Measurements from ENCODE around the gene SLC8A1.

The SLC8A1 gene

DNA sequence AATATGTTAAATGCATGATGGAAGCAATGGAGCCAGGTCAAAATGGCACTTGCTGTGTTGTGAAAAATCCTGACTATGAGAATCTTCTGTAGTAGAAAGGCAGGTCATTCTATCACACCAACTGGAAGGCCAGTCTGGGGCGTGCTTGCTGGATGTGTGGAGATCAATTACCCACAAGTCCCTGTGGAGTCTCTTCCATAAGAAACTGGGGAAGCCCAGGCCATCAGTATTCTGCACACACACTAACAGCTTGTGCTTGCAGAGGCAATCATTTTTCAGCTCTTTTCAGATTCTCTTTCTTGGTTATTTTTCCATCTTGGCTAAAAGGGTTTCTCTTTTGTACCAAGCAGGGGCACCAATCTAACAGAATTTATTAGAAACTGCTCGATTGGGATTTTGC is 190.8 kb downstream of the SLC8A1 start:
- no peak for DNase-seq

DNA sequence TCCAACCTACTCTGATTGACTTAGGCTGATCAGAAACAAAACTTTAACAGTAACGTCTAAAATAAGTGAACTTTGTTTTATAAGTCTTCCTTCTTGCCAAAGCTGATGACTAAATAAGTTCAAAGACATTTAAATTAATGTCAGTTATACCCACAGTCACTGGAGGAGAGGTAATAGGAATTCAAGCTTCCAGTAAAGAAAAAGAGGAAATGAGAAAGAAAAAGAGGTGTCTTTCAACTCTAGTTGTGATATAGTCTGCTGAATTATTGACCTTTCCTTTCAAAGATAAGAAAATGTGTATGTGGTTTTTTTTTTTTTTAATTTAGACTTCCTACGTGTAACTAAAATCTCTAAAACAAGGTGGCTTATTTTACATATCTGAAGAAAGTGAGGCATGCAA is 191.5 kb downstream of the SLC8A1 start:
- no peak for DNase-seq

DNA sequence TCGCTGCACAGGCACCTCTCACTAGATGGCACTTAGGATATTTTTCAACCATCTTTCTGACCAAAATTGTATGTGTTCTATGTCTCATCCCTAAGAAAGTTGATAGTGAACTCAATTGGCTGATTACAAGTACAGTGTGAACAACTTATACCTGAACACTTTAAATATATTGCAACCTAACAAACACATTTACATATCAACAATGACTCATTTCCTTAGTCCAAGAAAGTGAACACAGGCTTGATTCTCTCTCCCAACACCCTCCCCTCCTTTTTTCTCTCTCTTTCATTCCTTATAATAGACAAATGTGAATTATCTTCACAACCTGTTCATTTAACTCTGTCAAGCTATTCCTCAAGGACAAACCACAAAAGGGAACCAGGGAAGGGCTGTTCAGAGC is 192.0 kb downstream of the SLC8A1 start:
- no peak for DNase-seq

DNA sequence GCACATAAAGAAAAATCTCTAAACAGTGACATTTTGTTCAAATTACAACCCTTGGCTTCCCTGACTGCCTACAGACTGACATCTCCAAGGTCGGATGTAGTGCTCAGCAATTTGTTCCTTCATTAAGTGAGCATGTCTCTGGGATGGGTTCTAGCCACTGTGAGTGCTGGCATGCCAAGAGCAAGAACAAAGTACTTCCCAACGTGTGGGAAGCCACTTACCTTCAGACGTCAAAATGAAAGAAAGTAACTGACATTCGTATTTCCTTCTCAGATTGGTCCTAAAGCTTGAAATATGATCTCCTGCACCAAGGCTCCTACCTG is 193.8 kb downstream of the SLC8A1 start:
- DNase-seq: no peak

DNA sequence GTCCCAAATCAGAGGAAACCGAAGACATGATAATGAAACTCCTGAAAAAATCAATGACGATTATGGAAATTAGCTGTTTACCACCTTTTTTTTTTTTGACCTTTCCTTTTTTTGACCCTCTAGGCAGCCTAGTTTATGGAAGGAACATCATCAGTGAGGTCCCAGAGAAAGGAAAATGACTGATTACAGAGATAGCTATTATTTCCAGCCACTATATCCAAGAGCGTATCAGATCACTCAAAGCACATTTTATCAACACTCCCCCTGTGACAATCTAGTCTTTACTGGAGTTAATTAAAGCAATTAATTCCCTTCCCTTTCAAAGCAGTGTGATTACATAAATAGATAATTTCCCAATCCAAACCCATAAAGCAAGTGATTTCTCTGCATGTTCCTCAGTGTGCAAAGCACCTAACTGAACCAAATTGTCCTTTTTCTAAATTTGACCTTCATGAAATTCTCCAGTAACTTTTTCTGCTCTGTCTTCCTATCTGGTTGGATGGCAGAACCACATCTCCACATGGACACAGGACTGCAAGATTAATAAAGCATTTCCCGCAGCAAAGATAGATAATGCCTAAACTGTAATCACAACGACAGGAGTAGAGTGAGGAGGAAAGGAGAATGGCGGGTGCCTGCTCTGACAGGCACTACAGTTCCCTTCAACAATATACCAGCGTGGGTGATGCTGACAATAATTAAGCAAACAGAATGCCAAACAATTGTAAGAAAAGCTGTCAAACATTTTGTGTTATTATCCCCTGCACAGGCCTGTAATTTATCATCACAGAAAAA is 194.4 kb downstream of the SLC8A1 start:
- DNase-seq: no peak

DNA sequence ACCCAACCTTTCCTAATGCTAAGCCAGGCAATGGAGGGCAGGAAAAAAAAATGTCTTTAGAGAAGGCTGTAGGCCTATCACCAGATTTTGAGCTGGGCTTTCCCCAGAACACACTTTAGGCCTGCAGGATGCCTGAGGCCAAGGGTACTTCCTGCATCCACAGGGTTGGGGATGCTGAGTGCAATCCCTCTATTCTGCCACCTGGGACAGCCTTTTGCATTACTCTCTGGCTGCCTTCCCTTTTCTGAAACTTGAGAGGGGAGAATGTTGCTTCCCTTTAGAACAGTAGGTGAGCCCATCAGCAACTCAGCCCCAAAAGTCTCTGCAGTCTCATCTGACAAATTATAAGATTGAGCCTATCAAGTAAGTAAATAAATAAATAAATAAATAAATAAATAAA is 195.2 kb downstream of the SLC8A1 start:
- no peak for DNase-seq

DNA sequence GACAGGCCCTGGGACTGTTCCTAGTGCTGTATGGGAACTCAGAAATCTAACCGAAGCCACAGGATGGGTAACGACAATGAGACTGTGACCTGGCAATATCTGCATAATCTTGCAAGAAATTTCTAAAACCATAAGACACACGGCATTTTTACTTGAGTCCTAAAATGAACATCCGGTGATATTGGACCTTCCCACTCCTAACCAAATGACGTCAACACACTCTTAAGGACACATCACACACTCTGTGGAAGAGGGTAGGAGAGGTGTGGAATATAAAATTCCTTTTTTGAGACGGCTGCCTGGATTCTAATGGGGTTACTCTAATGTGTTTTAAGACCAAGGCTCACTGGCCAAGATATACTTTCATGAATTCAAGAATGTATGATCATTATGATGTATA is 195.9 kb downstream of the SLC8A1 start:
- DNase-seq: no peak

DNA sequence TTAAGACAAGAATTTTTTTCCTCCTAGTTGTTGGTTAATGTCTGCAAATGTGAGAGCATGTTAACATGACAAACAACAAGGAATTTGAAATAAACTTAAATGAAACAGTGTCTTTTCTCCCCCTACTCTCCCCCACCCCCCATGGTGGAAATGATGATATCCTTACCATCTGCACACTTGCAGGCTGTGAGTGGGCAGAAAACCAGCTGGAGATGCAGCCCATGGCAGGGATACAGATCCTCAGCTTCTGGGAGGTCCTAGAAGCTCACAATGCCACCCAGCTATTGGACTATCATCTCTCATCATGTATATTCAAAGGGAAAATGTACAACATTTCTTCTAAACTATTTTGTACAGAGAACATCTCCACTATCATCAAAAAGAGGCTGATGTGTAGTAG is 196.8 kb downstream of the SLC8A1 start:
- DNase-seq: no peak

DNA sequence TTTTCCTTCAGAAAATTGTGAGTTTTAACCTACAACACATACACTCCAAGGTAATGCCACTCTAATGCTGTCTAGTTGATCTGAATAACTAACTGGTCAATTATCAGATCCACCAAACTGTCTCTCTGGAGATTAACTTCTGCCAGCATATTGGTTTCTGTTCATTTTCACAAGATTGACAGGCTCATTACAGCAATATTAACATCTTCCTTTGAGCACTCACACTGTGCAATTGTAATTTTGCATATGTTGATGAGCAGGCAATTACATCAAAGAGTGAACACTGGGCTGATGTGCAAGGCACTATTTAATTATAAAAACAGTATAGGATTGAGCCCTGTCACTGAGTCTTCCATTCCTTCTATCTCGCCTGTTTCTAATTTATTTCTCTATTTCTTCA is 197.3 kb downstream of the SLC8A1 start:
- no peak for DNase-seq

DNA sequence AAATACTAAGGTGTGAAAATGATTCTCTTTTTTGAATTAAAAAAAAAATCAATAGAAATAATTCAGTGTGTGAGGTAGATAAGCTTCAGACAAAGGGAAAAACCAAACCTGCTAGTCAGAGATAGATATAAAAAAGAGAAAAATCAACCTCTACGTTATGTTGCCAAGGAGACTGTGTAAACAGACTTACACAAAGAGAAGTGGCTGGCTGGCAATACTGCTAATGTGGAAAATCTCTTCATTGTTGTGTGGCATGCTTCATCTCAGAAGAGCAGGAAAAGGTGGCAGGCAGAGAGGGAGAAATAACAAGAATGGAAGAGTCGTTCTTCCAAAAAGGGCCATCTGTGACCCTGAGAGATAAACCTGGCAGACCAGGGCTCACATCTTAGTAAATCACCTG is 200.8 kb downstream of the SLC8A1 start:
- DNase-seq: peak; percentile 97

DNA sequence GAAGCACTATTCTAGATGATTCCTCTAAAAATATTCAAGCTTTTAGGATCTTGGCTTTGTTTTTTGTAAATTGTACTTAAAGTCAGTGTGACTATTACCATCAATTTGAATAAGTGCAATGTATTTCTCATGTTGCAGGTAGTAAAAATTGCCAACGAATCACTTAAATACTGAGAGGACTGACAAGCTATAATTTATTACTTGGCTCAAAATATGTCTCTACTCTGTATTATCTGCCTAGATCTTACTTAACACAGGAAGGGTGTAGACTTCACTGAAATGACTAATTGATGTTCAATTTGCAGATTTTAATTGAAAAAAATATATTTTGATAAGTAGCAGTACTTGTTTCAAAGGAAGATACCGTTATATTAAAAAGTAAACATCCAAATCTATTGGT is 202.3 kb downstream of the SLC8A1 start:
- no peak for DNase-seq

DNA sequence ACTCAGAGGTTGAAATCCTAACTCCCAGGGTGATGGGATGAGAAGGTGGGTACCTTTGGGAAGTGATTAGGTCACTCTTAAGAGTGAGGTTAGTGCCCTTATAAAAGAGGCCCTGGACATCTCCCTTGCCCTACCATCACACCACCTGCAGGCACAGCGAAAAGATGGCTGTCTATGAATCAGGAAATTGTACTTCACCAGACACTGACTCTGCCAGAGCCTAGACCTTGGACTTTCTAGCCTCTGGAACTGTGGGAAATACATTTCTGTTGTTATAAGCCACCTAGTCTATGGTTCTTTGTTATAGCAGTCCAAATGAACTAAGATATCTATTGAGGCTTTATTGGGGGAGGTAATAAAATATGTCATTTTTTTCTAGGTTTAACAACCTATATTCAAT is 203.6 kb downstream of the SLC8A1 start:
- no peak for DNase-seq

DNA sequence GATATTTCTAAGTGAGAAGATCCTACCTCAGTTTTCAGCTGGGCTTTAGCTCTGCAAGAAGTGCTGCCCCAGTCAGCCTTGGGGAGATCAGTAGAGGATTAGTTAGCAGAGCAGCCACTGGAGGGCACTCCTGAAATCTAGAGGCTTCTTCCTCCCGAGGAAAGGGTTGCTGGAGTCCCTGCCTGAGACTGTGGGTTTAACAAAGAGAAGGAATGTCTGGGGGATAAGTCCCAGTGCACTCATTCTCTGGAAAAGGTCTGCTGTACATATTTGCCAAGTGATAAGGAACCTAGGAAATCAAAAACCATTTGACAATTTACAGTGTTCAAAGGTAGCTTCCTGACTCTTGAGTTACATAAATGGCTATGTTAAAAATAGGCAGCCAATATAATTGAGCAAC is 207.2 kb downstream of the SLC8A1 start:
- no peak for DNase-seq

DNA sequence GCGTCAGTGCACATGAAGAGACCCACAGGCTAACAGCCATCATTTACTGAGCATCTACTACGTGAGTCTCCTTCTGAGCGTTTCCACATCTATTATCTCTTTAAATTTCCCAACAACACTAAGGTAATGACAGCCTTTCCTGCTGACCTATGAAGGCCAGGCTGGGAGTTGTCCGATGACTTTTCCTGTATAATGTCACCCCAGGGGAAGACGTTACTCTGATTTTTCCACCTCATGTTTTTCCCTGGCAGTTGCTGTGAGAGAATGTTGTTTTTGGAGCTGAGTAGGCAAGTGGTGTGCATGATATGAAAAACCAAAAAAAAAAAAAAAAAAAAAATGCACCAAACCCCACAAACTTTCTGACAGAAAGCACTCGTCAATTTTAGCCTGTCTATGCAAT is 207.6 kb downstream of the SLC8A1 start:
- no peak for DNase-seq

DNA sequence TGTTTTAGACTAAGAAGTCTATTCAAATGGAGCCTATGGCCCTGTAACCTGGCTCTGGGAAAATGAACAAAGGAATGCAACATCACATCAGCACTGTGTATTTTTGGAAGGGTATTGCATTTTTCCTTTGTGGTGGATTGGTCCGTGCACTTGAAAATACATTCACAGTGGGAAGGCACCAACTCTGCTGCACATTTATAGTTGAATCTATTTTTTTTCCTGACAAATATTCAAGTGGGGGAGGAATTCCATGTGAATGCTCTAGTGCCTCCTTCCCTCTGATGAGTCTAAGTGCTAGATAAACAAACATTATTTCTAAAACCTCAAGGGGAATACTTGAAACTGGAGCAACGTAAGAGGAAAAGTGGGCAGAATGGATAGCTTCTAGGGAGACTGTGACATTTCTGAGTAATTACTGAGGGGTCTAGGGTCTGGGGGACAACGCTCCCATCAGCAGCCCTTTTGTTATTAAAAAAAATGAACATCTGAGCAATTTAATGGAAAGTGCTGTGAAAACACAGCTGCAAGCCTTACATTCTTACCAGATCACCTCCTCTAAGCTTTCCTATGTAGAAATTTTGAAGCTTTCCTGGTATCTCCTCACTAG is 208.2 kb downstream of the SLC8A1 start:
- DNase-seq: peak; percentile 95

DNA sequence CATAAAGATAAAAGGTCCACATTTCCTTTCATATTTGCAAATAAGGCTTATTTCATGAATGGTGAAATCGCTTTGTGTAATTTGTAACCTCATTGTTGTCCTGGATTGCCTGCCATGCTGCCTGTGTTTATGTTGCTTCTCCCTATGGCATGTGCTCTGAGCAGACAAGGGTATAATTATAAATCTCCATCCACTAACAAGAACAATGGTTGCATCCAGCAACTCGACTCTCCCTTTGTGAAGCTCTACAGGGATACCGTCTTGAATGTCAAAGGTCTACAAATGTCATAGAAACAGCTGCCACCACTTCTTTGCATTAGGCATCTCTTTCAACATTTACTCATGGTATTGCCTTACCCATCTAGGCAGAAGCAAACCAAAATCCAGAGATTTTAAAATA is 209.6 kb downstream of the SLC8A1 start:
- peak; percentile 72 for DNase-seq

DNA sequence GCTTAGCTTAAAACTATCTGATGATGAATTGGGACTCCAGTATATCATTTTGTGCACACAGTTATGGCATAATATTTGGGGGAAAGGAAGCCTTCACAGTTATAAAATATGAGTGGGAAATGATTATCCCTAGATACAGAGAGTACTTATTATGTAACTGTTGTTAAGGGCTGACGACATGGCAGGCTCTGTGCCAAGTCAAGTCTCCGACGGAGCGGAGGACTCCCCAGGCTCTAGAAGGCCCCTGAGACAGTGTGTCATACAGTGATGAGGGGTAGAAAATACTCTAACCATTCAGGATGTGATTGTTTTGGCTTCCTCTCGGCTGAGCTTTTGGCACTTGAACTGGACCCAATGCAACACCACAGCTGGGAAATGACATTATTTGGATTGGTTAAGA is 211.8 kb downstream of the SLC8A1 start:
- no peak for DNase-seq

DNA sequence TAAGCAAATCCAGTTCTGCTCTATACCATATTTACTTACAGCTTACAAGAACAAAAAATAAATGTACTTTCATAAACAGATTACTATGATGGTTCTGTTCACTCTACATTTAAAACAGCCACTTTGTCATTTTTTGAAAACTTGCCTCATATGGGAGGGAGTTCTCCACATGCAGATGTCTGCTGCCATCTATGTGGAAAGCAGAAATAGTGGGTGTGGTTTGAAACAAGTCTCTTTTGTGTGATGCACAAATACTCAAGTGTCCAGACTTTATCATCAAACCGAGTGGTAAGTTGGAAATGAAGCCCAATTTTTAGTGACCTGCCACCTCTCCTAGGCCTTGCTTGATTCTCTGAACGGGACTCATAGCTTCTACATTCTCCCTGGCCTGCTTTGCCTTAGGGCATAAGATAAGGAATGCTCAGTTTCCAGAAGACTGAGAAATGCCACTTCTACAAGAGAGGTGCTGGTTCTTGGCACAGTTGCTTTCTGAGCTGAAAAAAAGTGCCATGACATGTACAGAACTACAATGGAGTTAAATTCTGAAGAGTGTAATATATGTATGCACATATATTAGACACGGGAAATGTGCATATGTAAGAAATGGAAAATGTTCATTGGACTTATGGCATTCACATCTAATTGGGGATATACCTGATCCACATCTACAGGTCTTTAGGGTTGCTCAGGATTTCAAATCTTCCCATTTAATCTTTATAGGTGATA is 221.0 kb downstream of the SLC8A1 start:
- no peak for DNase-seq

DNA sequence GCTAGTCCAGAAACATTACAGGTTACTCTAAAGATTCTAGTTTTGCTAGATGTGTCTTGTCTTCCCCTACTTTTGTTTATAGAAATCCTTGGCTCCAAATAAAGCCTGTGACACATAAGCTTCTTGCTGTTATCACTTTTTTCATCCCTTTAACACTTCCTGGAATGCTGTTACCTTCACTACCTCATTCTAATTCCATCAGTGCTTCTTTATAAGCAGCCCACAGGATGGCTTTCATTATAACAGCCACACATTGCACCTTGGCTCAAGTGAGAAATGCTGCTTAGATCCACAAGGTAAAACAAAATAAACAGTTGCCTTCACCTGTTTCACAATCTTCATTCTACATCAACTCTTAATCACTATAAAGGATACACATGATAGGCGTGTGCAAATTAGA is 221.7 kb downstream of the SLC8A1 start:
- no peak for DNase-seq

DNA sequence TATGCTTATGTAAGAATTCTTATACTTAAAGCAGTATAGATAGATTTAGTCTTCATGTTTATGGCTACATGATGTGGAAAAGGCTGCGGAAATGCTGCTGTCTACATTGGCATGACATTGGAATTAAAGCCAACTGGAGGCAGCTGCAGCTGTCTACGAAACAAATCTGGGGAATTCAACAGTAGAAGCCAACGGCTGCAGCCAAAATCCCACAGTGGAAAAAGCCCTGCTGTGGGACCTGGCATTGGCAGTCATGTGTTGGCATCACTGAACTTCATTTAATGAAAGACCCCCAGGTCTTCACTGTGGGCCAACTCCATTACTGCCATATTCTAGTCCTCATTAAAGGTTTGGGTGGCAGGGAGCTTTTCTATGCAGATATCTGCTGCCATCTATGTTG is 223.6 kb downstream of the SLC8A1 start:
- no peak for DNase-seq

DNA sequence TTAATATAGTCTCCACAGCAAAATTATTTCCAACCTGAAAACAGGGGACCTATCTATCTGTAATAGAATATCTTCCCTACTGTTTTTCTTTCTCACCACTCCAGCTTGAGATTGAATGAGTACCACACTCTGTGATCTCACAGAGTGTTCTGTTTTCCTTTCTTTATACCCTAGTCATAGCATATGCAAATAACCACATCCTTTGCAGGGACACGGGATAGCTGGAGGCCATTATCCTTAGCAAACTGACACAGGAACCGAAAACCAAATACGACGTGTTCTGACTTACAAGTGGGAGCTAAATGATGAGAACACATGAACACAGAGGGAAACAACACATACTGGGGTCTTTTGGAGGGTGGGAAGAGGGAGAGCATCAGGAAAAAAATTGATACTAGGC is 224.7 kb downstream of the SLC8A1 start:
- DNase-seq: no peak

DNA sequence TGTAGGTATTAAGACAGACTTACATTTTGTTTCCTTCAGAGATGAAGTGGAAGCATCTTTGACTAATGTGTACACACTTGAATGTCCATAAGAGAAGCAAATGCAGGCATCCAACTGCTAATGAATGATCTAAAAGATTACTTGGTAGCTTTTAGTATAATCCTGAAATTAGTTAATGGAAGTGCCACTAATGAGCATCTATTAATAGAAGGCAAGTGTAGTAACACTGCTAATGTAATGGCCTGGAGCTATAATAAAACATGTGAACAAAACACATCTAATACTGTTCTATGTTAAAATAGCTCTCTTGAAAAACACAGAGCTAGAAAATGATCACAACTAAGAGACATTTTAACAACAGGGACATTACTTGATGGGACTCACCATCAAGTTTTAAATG is 225.3 kb downstream of the SLC8A1 start:
- DNase-seq: no peak

DNA sequence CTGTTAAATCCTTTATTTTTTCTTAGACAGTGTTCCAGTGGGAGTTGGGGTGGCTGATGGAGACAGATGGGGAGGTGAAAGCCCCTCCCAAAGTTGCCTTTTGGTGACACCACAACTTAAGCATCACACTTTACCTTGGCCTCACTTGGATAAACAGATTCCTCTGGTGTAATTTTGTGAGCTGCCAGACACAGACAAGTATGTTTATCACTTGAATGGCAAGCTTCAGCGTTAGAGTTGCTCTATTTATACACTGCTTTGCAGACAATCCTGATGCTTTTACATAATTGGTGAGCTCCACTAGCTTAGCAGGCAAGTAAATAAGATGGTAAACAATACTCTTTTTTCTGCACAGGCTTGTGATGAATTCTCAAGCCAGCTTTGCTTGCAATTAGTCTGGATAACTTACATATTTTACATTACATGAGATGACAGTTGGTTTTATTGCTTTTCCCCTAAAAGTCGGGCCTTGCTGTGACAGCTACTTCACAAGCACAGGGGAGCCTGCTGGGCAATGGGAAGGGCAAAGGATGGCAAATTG is 226.2 kb downstream of the SLC8A1 start:
- DNase-seq: no peak

DNA sequence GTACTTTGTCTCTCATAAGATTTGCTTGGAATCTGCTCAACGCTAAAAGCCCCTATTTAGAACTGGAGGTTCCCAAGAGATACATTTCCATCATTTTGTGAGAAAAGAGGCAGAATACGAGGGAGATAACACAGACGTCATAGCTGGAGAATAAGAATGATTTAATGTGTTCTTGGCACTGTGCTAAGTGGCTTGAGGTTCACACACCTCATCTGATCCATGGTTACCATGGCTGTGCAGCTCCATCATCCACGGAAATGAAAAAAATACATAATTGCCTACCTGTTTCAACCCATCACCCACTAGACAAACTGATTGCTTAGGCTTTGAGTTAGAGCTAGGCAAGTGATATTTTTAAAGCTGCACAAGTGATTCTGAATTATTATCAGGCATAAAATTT is 227.6 kb downstream of the SLC8A1 start:
- no peak for DNase-seq

All from NCI-H187 treated with DMSO at 0.1 percent for 48 hours (cell line).